Omental fat pad (tissue), 4 donors: ENCODE results near the gene PSME2. TPM values are rescaled to one million over a fixed set of nuclear protein-coding genes. Genes with fewer than 3 reads are reported as not detected.
A peak's percentile ranks its signal among the peaks of the same experiment; 100 is the strongest.

Source experiments
- ATAC-seq: fragments of 150-250 bp; one replicate; pipeline ENCODE4 v1.9.1; 2016; ENCODE audit warnings: mild to moderate bottlenecking, moderate library complexity; ENCODE audit not compliant: low FRiP score
- DNase-seq: peaks from one replicate; pipeline ENCODE4 v3.0.0-alpha.2; 2019; ENCODE audit warnings: low spot score
- total RNA-seq, 4 donors: library from RNA; depleted of rRNA; stranded (reverse); fragments of >200 nt; gene quantifications; one replicate each; pipeline ENCODE4 v1.1.0, GENCODE V29; 2016
- TF ChIP-seq, protein P1 (sequence below), 3 donors: fragments of 450-650 bp; IDR thresholded peaks; one replicate each; pipeline ENCODE4 v1.5.1; 2016 to 2017; ENCODE audit warnings: antibody characterized with exemption in 3 of 3, mild to moderate bottlenecking in 3 of 3, moderate library complexity in 2 of 3

The PSME2 gene
- total RNA-seq, 4 donors from 2014 or later: 32.8 to 86.4 (median 70.3) TPM

DNA sequence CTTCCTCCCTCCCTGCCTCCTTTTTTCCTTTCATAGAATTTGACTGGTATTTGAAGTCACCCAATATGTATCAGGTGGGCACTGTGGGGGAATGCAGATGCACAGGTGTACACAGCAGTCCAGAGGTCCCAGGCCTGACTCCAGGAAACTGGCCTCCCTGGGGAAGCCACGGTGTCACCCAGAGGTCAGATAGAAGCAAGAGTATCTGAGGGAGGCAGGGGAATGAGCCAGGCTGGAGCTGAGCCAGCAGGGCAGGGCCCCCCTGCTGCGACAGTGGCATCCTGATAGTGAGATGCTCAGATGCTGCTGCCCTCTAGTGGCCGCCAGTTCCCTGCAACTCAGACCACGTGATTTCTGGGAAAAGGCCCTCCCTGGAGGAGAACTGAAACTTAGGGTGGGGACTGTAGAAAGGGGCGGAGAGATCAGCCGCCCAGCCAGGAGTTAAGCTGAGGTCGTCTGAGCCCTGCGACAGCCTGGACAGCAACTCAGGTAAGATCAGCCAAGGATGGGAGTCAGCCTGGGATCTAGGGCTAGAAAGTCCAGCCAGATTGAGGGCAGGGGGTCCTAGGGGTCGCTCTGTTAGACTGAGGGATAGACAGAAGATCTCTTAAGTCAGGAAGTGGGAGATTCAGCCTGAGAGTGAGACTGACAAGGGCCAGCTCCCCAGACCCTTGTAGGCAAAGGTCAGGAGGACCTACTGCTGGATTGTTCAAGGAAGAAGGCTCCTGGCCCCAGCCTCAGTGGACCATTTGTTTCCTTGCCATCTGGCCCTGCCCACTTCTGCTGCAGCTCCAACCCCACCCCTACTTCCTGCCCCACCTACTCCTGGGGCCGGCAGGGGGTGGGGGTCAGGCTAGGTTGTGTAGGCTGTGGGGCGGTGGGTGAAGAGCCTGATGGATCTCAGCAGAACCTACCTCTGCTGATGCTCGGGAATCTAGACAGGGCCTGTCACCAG, 14.7 kb upstream of the PSME2 start, which contains the start of gene IRF9:
Gene IRF9 (plus strand): TSS at position 416 of the 955 bp plus-strand sequence. CDS start 880 bp downstream, outside the sequence.
- peak; percentile 99 for DNase-seq
- ATAC-seq: peak; percentile 91
- TF ChIP-seq, protein P1, sequence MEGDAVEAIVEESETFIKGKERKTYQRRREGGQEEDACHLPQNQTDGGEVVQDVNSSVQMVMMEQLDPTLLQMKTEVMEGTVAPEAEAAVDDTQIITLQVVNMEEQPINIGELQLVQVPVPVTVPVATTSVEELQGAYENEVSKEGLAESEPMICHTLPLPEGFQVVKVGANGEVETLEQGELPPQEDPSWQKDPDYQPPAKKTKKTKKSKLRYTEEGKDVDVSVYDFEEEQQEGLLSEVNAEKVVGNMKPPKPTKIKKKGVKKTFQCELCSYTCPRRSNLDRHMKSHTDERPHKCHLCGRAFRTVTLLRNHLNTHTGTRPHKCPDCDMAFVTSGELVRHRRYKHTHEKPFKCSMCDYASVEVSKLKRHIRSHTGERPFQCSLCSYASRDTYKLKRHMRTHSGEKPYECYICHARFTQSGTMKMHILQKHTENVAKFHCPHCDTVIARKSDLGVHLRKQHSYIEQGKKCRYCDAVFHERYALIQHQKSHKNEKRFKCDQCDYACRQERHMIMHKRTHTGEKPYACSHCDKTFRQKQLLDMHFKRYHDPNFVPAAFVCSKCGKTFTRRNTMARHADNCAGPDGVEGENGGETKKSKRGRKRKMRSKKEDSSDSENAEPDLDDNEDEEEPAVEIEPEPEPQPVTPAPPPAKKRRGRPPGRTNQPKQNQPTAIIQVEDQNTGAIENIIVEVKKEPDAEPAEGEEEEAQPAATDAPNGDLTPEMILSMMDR (IDR thresholded peaks at IDR 0.05): peak in 2 of 3 donors; percentile 83 to 95

- TF ChIP-seq, protein P1 (IDR thresholded peaks at IDR 0.05): no peak
- ATAC-seq: no peak
- DNase-seq: no peak
Measured at GRCh38 chr14:24160499-24160849, 14.1 kb upstream of the PSME2 start.

DNA sequence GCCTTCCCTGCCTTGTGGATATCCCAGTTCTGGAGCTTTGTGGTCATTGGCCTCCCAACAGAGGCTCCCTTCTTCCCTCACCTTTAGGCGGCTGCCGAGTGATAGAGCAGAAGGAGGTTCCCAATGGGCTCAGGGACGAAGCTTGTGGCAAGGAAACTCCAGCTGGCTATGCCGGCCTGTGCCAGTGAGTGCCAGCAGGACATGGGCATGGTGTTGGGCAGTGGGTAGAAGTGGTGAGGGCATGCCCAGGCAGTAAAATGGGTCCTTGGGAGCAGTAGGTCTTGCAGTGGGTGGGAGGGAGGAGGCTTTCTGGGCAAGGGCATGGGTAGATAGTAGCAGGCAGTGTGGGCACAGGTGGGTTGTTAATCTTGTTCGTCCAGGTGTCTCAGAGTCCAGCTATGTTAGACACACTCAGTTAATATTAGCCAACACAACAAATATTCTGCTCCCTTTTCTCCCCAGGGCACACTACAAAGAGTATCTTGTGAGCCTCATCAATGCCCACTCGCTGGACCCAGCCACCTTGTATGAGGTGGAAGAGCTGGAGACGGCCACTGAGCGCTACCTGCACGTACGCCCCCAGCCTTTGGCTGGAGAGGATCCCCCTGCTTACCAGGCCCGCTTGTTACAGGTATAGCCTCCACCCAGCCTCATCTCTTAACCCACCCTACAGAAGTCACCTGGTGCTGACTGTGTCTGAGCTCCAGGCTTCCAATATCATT, 13.5 kb upstream of the PSME2 start:
- no peak for DNase-seq
- no peak for ATAC-seq
- TF ChIP-seq, protein P1 (IDR thresholded peaks at IDR 0.05): no peak

DNA sequence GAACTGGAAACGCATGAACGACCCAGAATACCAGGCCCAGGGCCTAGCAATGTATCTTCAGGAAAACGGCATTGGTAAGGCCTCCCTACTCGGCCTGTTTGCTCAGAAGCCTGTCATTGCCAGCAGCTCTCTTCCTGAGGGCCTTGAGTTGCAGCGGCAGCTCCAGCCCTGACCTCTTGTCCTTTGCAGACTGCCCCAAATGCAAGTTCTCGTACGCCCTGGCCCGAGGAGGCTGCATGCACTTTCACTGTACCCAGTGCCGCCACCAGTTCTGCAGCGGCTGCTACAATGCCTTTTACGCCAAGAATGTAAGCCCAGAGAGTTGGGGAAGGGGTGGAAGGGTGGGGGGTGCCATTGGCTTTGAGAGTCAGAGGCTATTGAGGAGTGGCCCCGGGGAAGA, 10.9 kb upstream of the PSME2 start:
- no peak for DNase-seq

DNA sequence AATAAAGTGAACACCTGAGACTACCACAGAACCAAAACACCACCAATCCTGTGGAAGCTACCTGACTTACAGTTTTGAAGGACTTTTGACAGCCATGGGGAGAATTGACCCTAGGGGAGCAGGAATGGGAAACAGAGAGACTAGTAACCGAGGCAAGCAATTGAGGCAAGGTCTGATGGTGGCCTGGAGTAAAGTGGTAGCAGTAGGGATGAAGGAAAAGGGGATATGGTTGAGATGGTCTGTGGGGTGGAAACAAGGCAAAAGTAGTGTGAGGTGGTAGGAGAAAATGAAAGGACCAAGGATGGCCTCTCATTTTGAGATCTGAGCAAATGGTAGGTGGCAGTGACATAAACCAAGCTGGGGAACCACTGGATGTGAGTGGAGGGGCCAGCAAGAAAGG, 10.4 kb upstream of the PSME2 start:
- DNase-seq (no peak), ATAC-seq (no peak)
- TF ChIP-seq, protein P1 (IDR thresholded peaks at IDR 0.05): no peak

More for the DNA sequence above, 10.9 kb upstream of the PSME2 start:
- TF ChIP-seq, protein P1 (IDR thresholded peaks at IDR 0.05): no peak
- ATAC-seq: no peak

GRCh38 chr14:24155100-24155499, 8.7 kb upstream of the PSME2 start:
- TF ChIP-seq, protein P1 (IDR thresholded peaks at IDR 0.05): no peak
- ATAC-seq (no peak), DNase-seq (no peak)
